Effector CD8-positive, alpha-beta T cell (primary cell): ENCODE results near the gene MICU1.
"Not testable (repeated sequence)": the region's sequence is repeated elsewhere in the genome, so short reads cannot be mapped to it uniquely, and the experiment has no call there.

Experiments
- DNase-seq: peaks from one replicate; lab custom pipeline; 2025; lab: John Stamatoyannopoulos, UW

MICU1 gene

GRCh38 chr10:72326665-72327603, 298.9 kb downstream of the MICU1 start:
- peak; percentile 18 for DNase-seq

- DNase-seq: not testable (repeated sequence)
These were observed 300.4 kb downstream of the MICU1 start for GRCh38 chr10:72325243-72326175.

- DNase-seq: no peak
These were observed 302.1 kb downstream of the MICU1 start for GRCh38 chr10:72323771-72324191.

GRCh38 chr10:72323108-72323749, 302.6 kb downstream of the MICU1 start:
- no peak for DNase-seq

GRCh38 chr10:72322280-72323058, 303.4 kb downstream of the MICU1 start:
- peak; percentile 26 for DNase-seq

- DNase-seq: no peak
These were observed 303.9 kb downstream of the MICU1 start for GRCh38 chr10:72322030-72322279.

- no peak for DNase-seq
These were observed 304.4 kb downstream of the MICU1 start for GRCh38 chr10:72321248-72322029.

- DNase-seq: peak; percentile 20
These were observed 305.1 kb downstream of the MICU1 start for GRCh38 chr10:72320676-72321247.

GRCh38 chr10:72319416-72320254, 306.2 kb downstream of the MICU1 start:
- peak; percentile 70 for DNase-seq

GRCh38 chr10:72318418-72319262, 307.2 kb downstream of the MICU1 start:
- no peak for DNase-seq
